ENCODE data around the gene IQCM. TPM values are rescaled to one million over a fixed set of nuclear protein-coding genes. Genes with fewer than 3 reads are reported as not detected.
A peak's percentile ranks its signal among the peaks of the same experiment; 100 is the strongest.

Gene IQCM
- total RNA-seq, 6 experiments from 2014 or later: 0.10 TPM; not detected in 5

DNA sequence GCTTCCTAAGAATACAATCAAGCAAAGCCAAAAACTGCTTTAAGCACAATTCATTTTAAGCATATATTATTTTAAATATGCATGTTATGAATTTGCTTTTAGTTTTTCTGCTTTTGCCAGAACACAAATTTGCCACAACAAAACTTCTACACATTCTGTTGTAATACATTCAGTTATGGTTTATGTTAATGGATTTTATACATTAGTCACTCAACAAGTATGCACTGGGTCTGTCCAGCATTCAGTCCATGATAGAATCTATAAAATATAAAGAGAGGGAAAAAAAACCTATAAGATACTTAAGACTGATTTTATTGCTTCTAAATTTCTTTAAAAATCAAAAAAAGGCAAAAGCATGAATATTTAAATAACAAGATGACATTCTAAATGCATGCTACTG lies 22.2 kb downstream of the IQCM start:
- Mint-ChIP-seq H3K27me3 (ENCODE audit: insufficient read depth) (no peaks in the 10 kb centered on the region; the same call in 1 of the 2 replicates), H3K4me1 (ENCODE audit: low read depth) (peaks cover 14% of the 10 kb centered on the region), H3K4me3 (no peak overlapping the region), H3K9me3 (no peaks in the 10 kb centered on the region), H3K27ac (no peak overlapping the region), H3K36me3 (ENCODE audit: low read depth) (no peaks in the 10 kb centered on the region)
- no peak for DNase-seq
- no peak for TF ChIP-seq CTCF (IDR thresholded peaks at IDR 0.05)

DNA sequence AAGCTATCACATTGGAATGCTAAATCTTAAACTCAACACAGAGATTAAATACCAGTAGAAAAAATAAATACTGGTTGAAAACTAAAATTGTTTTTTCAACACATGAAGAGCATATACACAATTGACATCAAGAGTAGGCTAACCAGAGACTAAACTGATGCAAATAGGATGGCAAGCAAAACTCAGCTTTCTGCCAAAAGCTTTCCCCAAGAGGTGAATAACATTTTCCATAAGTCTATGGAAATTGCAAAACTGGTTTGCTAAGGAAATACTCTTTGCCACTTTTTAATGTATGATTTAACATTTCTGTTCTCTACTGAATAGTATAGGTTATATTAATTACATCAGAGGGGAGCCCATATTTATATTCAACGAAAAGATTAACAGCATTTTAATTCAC lies 23.8 kb downstream of the IQCM start:
- H3K27ac Mint-ChIP-seq: no peak overlapping the region
- H3K36me3 Mint-ChIP-seq (ENCODE audit: low read depth): no peaks in the 10 kb centered on the region
- no peaks in the 10 kb centered on the region for H3K9me3 Mint-ChIP-seq
- no peak for DNase-seq
- H3K4me1 Mint-ChIP-seq (ENCODE audit: low read depth): peaks cover 14% of the 10 kb centered on the region
- TF ChIP-seq CTCF (IDR thresholded peaks at IDR 0.05): no peak
- H3K27me3 Mint-ChIP-seq (ENCODE audit: insufficient read depth): peaks cover 3% of the 10 kb centered on the region; the same call in 1 of the 2 replicates
- H3K4me3 Mint-ChIP-seq: no peak overlapping the region

- Mint-ChIP-seq H3K4me1 (ENCODE audit: low read depth) (peaks cover 23% of the 10 kb centered on the region), H3K9me3 (no peaks in the 10 kb centered on the region), H3K27me3 (ENCODE audit: insufficient read depth) (peaks cover 3% of the 10 kb centered on the region; the same call in 1 of the 2 replicates), H3K36me3 (ENCODE audit: low read depth) (no peaks in the 10 kb centered on the region), H3K4me3 (no peak overlapping the region), H3K27ac (no peak overlapping the region)
- TF ChIP-seq CTCF (IDR thresholded peaks at IDR 0.05): no peak
- DNase-seq: no peak
Measured at GRCh38 chr4:149790172-149790907, 25.3 kb downstream of the IQCM start.

DNA sequence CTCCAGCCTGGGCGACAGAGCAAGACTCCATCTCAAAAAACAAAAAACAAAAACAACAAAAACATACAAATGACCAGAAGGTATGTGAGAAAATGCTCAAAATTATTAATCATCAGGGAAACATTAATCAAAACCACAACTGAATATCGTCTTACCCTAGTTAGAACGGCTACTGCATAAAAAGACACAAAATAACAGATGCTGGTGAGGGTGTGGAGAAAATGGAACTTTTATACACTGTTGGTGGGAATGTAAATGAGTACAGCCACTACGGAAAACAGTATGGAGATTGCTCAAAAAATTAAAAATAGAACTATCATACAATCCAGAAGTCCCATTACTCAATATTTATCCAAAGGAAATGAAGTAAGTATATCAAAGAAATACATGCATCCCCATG lies 27.3 kb downstream of the IQCM start:
- Mint-ChIP-seq H3K4me1 (ENCODE audit: low read depth) (peaks cover 24% of the 10 kb centered on the region), H3K36me3 (ENCODE audit: low read depth) (no peaks in the 10 kb centered on the region), H3K4me3 (no peak overlapping the region), H3K27ac (no peak overlapping the region), H3K27me3 (ENCODE audit: insufficient read depth) (peaks cover 3% of the 10 kb centered on the region; the same call in 1 of the 2 replicates), H3K9me3 (no peaks in the 10 kb centered on the region)
- TF ChIP-seq CTCF (IDR thresholded peaks at IDR 0.05): no peak
- no peak for DNase-seq

GRCh38 chr4:149785696-149786431 lies 29.8 kb downstream of the IQCM start:
- TF ChIP-seq CTCF (IDR thresholded peaks at IDR 0.05): no peak
- H3K4me1 Mint-ChIP-seq (ENCODE audit: low read depth): peaks cover 44% of the 10 kb centered on the region
- H3K27me3 Mint-ChIP-seq (ENCODE audit: insufficient read depth): peaks cover 3% of the 10 kb centered on the region; the same call in 1 of the 2 replicates
- H3K36me3 Mint-ChIP-seq (ENCODE audit: low read depth): no peaks in the 10 kb centered on the region
- DNase-seq: no peak
- no peak overlapping the region for H3K27ac Mint-ChIP-seq
- no peaks in the 10 kb centered on the region for H3K9me3 Mint-ChIP-seq
- H3K4me3 Mint-ChIP-seq: peak overlapping the region; percentile 2; the same call in 1 of the 2 replicates
